ENCODE results near the gene SYNE2.
A peak's percentile ranks its signal among the peaks of the same experiment; 100 is the strongest.

DNA sequence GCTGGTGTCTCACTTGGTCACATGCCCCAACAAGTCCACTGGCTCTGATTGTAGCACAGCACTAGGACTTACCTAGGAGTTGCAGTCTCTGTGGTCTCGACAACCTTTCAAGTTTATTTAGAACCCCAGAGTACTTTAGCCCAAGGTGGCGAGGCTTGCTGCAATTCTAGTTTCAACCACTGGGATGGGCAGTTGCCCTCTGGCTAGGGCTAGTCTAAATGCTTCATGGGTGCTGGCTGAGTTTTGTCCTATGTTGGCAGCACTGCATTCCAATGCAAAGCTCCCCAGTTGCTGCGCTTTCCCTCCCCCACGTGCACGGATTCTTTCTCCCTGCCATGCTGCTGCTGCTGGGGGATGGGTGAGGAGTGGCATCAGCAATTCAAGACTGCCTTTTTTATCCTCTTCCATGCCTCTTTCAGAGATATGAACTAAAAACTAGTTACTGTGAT is 207.9 kb downstream of the SYNE2 start:
- TF ChIP-seq POLR2A (IDR thresholded peaks at IDR 0.05) (no peak), POLR2AphosphoS5 (IDR thresholded peaks at IDR 0.05) (no peak)
- TF ChIP-seq, protein P1, sequence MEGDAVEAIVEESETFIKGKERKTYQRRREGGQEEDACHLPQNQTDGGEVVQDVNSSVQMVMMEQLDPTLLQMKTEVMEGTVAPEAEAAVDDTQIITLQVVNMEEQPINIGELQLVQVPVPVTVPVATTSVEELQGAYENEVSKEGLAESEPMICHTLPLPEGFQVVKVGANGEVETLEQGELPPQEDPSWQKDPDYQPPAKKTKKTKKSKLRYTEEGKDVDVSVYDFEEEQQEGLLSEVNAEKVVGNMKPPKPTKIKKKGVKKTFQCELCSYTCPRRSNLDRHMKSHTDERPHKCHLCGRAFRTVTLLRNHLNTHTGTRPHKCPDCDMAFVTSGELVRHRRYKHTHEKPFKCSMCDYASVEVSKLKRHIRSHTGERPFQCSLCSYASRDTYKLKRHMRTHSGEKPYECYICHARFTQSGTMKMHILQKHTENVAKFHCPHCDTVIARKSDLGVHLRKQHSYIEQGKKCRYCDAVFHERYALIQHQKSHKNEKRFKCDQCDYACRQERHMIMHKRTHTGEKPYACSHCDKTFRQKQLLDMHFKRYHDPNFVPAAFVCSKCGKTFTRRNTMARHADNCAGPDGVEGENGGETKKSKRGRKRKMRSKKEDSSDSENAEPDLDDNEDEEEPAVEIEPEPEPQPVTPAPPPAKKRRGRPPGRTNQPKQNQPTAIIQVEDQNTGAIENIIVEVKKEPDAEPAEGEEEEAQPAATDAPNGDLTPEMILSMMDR (IDR thresholded peaks at IDR 0.05): peak in 3 of 4 experiments; percentile 14 to 30 (median 25)

Measured in prostate gland (tissue), 2 donors.